Urinary bladder (tissue), 2 donors: ENCODE data around the gene CDX4. TPM values are rescaled to one million over a fixed set of nuclear protein-coding genes. Genes with fewer than 3 reads are reported as not detected.

Source experiments
- polyA plus RNA-seq: library from polyadenylated mRNA; stranded (reverse); fragments of 200-250 nt; gene quantifications from one replicate; pipeline ENCODE4 v1.2.3, GENCODE V29; 2013
- small RNA-seq: library from RNA; depleted of rRNA; stranded (forward); fragments of <200 nt; gene quantifications from one replicate; pipeline ENCODE3, GENCODE V24; 2014
- total RNA-seq: library from RNA; depleted of rRNA; stranded (reverse); fragments of >200 nt; gene quantifications from one replicate; pipeline ENCODE4 v1.2.3, GENCODE V29; 2014
- donor health status: healthy.

Gene CDX4
- total and polyA plus RNA-seq, 2 donors = not detected

Small RNAs within 50 kb of the gene (small RNA-seq; reads per million reads assigned to genes)
- gene MORF4L1P6 (not detected), gene RNU6-1044P (not detected)

Other genes starting within 250 kb of the CDX4 start
- 7.2 TPM for gene NAP1L2, start 232.2 kb upstream of the CDX4 start, total RNA-seq
- 6.4 TPM for gene NAP1L2, start 232.2 kb upstream of the CDX4 start, polyA plus RNA-seq
- gene CHIC1, start 116.1 kb downstream of the CDX4 start, total RNA-seq = 30.1 TPM
- gene CHIC1, start 116.1 kb downstream of the CDX4 start, polyA plus RNA-seq = 6.1 TPM